ENCODE data around the gene FBXO42. TPM values are rescaled to one million over a fixed set of nuclear protein-coding genes. Genes with fewer than 3 reads are reported as not detected.
"Not testable (repeated sequence)": the region's sequence is repeated elsewhere in the genome, so short reads cannot be mapped to it uniquely, and the experiment has no call there.

FBXO42 gene
- total RNA-seq, 1 donor from 2014 or later: 28.8 TPM

DNA sequence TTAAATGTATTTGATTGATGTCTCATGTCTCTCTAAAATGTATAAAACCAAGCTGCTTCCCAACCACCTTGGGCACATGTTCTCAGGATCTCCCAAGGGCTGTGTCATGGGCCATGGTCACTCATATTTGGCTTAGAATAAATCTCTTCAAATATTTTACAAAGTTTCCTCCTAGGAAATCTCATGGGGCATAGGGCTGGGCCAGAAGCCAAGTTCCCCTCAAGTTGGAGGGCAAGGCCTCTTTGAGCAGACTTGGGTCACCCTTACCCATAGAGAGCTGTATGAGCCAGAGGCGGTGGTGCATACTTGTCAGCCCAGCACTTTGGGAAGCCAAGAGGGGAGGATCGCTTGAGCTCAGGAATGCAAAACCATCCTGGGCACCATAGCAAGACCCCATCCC lies 2.3 kb upstream of the FBXO42 start:
- H3K4me1 Mint-ChIP-seq: peaks cover 21% of the 10 kb centered on the region
- H3K9me3 Mint-ChIP-seq: no peaks in the 10 kb centered on the region
- H3K27me3 Mint-ChIP-seq (ENCODE audit: low read depth): no peaks in the 10 kb centered on the region
- no peak overlapping the region for H3K27ac Mint-ChIP-seq
- H3K4me3 Mint-ChIP-seq: no peak overlapping the region
- TF ChIP-seq, protein P1, sequence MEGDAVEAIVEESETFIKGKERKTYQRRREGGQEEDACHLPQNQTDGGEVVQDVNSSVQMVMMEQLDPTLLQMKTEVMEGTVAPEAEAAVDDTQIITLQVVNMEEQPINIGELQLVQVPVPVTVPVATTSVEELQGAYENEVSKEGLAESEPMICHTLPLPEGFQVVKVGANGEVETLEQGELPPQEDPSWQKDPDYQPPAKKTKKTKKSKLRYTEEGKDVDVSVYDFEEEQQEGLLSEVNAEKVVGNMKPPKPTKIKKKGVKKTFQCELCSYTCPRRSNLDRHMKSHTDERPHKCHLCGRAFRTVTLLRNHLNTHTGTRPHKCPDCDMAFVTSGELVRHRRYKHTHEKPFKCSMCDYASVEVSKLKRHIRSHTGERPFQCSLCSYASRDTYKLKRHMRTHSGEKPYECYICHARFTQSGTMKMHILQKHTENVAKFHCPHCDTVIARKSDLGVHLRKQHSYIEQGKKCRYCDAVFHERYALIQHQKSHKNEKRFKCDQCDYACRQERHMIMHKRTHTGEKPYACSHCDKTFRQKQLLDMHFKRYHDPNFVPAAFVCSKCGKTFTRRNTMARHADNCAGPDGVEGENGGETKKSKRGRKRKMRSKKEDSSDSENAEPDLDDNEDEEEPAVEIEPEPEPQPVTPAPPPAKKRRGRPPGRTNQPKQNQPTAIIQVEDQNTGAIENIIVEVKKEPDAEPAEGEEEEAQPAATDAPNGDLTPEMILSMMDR (IDR thresholded peaks at IDR 0.05; ENCODE audit: unreplicated experiment): no peak
- H3K36me3 Mint-ChIP-seq: no peaks in the 10 kb centered on the region
- no peak for DNase-seq (ENCODE audit: low spot score in 2 of 2, unreplicated experiment in 2 of 2)

DNA sequence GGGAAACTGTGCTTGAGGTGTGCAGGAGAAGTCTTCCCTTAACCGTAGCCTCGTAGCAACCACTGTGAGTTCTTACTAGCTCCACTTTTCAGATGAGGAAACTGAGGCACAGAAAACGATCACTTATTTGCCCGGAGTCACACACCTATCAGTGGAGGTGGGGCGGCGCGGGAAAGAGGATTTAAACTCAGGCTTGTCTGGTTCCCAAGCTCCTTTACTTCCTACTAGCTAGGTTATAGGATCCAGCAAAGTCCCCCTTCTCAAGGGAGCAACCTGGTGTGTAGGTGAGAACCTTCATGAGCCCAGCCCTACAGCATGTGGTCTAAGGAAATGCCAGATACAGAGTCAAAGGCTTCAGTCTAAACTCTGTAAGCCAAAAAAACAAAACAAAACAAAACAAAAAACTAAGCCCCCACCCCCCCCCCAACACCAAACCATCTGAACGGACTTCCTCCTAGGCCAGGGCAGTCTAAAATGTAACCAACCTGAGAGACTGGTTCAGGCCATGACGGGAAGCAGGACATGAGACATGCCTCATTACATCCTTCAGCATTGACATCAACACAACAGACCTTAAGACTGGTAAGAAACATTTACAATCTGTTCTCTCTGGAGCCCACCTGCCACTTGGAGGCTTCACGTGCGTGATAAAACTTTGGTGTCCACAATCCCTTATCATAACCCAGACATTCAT lies 709 bp upstream of the FBXO42 start:
- H3K9me3 Mint-ChIP-seq: no peaks in the 10 kb centered on the region
- peak overlapping the region; percentile 97 for H3K4me3 Mint-ChIP-seq
- no peaks in the 10 kb centered on the region for H3K27me3 Mint-ChIP-seq (ENCODE audit: low read depth)
- H3K27ac Mint-ChIP-seq: peak overlapping the region; percentile 96
- no peaks in the 10 kb centered on the region for H3K36me3 Mint-ChIP-seq
- H3K4me1 Mint-ChIP-seq: peaks cover 21% of the 10 kb centered on the region
- DNase-seq (ENCODE audit: low spot score in 2 of 2, unreplicated experiment in 2 of 2): no peak
- TF ChIP-seq, protein P1 (IDR thresholded peaks at IDR 0.05; ENCODE audit: unreplicated experiment): no peak

DNA sequence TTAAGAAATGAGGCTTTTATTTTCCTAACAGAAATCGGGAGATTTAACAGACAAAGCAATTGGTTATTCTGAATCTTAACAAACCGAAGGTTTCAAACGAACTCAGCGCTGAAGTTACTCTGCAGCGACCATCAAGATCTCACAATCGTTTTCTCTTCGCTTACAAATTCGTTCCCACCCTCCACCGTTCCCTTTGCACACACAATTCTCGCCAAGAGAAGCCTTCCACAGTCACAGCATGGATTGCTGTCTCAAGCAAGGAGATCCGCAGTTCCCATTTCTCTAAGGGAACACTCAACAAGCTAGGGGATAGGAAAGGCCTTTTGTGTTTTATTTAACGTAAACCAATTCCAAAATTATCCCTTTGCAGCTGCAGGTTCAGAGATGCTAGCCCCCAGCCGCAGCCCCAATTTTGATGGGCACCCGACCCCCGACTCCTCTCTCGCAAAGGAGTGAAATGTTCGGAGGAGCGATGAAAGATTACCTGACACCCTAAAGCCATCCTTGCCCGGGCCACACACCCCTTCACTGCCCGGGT lies 755 bp downstream of the FBXO42 start:
- Mint-ChIP-seq H3K27ac (peak overlapping the region; percentile 95), H3K4me3 (peak overlapping the region; percentile 97), H3K4me1 (peaks cover 21% of the 10 kb centered on the region), H3K36me3 (no peaks in the 10 kb centered on the region), H3K9me3 (no peaks in the 10 kb centered on the region), H3K27me3 (ENCODE audit: low read depth) (no peaks in the 10 kb centered on the region)
- no peak for DNase-seq (ENCODE audit: low spot score in 2 of 2, unreplicated experiment in 2 of 2)
- TF ChIP-seq, protein P1 (IDR thresholded peaks at IDR 0.05; ENCODE audit: unreplicated experiment): no peak

DNA sequence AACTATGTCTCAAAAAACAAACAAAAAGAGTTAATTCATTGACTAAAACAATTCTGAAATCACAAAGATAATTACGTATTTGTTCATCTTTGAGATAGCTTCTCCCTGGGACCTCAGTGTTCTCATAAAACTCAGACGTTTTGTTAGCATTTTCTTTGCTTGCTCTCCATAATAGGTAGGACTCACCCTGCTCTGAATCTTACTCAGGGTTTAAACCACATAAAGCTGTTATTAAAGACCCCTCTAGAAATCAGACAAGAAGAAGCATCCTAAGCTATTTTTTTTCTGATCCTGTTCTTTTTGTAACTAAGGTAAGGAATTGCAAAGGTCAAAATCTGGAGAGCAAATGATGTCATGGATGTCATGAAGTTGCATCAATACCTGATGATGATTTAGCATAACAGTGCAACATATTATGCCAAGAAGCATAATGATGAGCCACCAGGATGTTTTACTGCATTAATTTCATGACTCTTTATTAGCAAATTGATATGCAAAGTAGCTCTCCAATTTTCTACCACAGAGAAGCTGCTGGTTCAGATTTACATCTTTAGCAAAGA lies 2.4 kb downstream of the FBXO42 start:
- Mint-ChIP-seq H3K36me3 (no peaks in the 10 kb centered on the region), H3K4me1 (peaks cover 21% of the 10 kb centered on the region), H3K27ac (peak overlapping the region; percentile 78), H3K27me3 (ENCODE audit: low read depth) (no peaks in the 10 kb centered on the region), H3K4me3 (peak overlapping the region; percentile 17), H3K9me3 (no peaks in the 10 kb centered on the region)
- TF ChIP-seq, protein P1 (IDR thresholded peaks at IDR 0.05; ENCODE audit: unreplicated experiment): no peak
- no peak for DNase-seq (ENCODE audit: low spot score in 2 of 2, unreplicated experiment in 2 of 2)

DNA sequence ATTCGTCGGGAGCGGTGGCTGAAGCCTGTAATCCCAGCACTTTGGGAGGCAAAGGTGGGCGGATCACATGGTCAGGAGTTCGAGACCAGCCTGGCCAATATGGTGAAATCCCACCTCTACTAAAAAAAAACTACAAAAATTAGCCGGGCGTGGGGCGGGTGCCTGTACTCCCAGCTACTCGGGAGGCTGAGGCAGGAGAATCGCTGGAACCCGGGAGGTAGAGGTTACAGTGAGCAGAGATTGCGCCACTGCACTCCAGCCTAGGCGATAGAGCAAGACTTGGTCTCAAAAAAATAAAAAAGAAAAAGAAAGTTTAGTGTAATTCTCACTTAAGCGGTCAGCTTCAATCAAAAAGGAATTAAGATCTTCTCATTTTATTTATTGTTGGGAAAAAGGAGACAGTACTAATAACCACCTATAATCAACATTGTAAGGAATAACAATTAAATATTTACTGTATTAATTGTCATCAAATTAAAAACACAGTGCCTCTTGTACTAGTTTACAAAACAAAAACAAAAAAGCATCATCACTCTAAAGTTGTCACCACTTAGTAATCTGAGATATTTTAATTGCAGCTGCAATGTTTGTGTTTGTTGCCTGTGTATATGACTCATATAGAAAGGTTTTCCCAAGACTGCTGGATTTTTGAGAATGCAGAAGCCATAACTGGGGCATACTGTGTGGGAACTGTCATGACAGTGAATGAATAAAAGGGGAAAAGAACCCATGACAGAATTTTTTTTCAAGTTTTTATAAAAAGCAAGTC lies 3.7 kb downstream of the FBXO42 start:
- H3K27me3 Mint-ChIP-seq (ENCODE audit: low read depth): no peaks in the 10 kb centered on the region

DNA sequence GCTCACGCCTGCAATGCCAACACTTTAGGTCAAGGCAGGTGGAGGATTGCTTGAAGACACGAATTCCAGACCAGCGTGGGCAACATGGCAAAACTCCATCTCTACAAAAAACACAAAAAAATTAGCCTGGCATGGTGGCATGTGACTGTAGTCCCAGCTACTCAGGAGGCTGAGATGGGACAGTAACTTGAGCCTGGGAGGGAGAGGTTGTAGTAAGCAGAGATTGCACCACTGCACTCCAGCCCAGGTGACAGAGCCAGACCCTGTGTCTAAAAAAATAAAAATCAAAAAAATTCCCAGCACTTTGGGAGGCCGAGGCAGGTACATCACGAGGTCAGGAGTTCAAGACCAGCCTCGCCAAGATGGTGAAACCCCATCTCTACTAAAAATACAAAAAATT lies 9.0 kb downstream of the FBXO42 start:
- not testable (repeated sequence) for H3K27me3 Mint-ChIP-seq (ENCODE audit: low read depth); H3K4me3 Mint-ChIP-seq; H3K4me1 Mint-ChIP-seq; H3K27ac Mint-ChIP-seq; H3K9me3 Mint-ChIP-seq; H3K36me3 Mint-ChIP-seq; DNase-seq (ENCODE audit: low spot score in 2 of 2, unreplicated experiment in 2 of 2)

More for the DNA sequence above, 3.7 kb downstream of the FBXO42 start:
- Mint-ChIP-seq H3K27ac (peak overlapping the region; percentile 64), H3K36me3 (no peaks in the 10 kb centered on the region), H3K4me3 (no peak overlapping the region), H3K4me1 (peaks cover 21% of the 10 kb centered on the region), H3K9me3 (no peaks in the 10 kb centered on the region)
- TF ChIP-seq, protein P1 (IDR thresholded peaks at IDR 0.05; ENCODE audit: unreplicated experiment): no peak
- DNase-seq (ENCODE audit: low spot score in 2 of 2, unreplicated experiment in 2 of 2): no peak
